ENCODE measurements around the gene CEP43.

CEP43 gene

GRCh38 chr6:166969390-166970002 lies 29.7 kb upstream of the CEP43 start:
- DNase-seq = no peak

DNA sequence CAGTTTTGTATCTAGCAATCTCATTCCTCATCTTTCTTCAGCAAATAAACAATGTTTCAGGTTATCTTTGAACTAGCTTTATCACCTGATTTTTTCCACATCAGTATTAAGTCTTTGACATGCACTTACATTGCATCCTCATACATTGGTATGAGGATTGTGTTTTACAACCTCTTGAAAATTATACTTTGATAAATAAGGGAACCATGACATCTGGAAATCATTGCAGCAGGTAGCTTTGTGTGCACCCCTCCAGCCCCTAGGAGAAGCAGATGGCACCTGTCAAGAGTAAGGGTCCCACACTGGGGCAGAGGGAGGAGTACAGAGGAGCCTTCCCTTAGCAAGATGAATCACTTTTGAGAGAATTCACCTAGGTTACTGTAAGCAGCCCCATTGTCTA lies 29.1 kb upstream of the CEP43 start:
- no peak for DNase-seq

DNA sequence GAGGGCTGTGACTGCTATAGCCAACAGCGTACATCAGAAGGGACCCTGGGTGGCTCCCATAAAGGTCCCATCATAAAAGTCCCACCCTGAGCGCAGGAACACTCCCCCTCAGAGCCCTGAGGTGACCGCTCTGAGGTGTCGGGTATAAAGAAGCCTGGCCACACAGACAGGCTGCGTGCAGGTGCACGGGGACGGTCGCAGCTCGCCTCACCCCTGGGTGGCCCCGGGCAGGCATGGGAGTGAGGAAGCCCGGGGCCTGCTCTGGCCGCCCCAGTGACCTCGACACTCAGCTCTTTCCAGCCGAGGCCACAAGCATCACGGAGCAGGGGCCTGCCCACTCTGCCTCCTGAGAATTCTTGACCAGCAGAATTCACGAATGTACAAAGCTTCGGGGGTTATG lies 28.4 kb upstream of the CEP43 start:
- DNase-seq = no peak

DNA sequence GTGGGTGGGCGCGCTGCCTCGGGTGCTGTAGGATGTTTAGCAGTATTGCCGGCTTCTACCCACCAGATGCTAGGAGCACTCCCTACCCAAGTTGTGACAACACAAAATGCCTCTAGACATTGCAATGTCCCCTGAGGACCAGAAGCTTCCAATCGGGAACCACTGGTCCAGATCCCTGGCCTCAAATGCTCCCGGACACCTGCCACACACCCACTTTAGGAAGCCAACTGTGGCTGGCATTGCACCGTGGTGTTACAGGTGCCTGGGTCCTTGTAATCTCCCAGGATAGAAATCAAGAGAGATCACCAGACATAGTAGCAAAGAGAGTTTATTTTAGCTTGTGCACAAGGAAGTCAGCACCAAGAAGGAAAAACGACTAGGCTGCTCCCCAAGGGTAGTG lies 27.9 kb upstream of the CEP43 start:
- DNase-seq = no peak

DNA sequence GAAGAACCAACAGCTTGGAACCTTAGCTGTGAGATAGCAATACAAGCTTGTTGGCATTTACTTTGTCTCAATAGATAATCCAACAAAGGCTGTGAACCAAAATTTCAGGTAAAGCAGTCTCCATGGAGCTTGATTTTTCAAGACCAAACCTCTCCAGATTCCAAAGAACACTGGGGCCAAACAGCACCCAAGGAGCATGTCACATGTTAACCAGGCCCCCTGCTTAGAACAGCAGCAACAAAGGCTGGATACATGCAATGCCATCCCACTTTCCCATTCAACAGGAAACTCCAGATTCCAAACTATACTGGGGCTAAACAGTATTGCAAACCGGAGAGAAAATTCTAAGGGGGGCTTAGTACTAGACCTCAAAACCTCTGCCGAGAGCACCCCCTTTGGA lies 27.1 kb upstream of the CEP43 start:
- DNase-seq = no peak

- no peak for DNase-seq
These were observed 22.6 kb upstream of the CEP43 start for GRCh38 chr6:166976636-166977035.

- DNase-seq = no peak
These were observed 21.3 kb upstream of the CEP43 start for GRCh38 chr6:166977621-166978525.

- DNase-seq = no peak
These were observed 18.5 kb upstream of the CEP43 start for GRCh38 chr6:166980738-166981137.

DNA sequence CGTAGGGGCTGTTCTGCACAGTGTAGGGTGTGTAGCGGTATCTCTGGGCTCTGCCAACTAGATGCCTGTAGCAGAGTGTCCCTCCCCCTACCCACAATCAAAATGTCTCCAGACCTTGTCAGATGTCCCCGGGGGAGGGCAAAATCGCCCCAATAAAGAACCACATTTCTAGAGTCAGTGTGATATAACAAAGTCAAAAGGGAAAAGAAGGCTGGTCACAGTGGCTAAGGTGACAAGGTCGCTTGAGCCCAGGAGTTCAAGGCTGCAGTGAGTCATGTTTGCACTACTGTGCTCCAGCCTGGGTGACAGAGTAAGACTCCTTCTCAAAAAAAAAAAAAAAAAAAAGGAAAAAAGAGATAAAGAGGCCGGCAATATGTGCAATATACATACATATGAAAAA lies 11.7 kb upstream of the CEP43 start:
- DNase-seq = no peak

DNA sequence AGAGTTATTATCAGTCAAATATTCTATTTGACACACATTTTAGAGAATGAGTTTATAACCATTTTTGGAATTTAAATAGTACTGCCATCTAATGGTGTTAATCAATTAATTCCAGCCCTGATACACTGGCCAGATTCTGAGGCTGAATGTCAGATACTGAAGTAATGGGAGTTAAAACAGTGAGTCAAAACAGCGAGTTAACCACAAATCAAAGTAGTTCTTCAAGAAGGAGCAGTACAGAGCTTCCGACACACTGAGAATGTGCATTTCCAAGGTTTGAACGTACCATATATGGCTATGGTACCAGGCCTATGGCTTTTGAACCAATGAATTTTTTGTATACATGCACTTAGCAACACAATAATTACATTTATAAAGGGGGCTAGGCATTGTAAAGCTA lies 11.3 kb upstream of the CEP43 start:
- DNase-seq = no peak

- DNase-seq = no peak
These were observed 10.5 kb upstream of the CEP43 start for GRCh38 chr6:166988674-166989201.

GRCh38 chr6:166989427-166990032 lies 9.7 kb upstream of the CEP43 start:
- DNase-seq = peak; percentile 30 to 64

- DNase-seq = no peak
These were observed 2.8 kb upstream of the CEP43 start for GRCh38 chr6:166996406-166996805.

DNA sequence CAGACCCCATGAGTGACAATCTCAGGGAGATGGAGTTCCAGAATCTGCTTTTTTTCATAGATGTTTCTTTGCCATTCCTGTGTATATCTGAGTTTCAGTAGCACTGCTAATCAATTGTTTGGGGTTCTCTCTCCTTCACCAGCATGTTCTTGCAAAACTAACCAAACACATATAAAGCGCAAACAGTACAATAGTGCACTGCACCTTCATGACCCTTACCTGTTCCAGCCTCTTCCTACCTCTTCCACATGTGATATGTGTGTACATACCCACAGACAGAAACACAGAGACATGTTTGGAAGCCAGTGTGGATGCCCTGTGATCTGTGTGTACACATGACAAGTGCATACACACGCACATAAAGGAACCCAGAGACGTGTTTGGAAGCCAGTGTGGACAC lies 1.8 kb upstream of the CEP43 start:
- DNase-seq = no peak

DNA sequence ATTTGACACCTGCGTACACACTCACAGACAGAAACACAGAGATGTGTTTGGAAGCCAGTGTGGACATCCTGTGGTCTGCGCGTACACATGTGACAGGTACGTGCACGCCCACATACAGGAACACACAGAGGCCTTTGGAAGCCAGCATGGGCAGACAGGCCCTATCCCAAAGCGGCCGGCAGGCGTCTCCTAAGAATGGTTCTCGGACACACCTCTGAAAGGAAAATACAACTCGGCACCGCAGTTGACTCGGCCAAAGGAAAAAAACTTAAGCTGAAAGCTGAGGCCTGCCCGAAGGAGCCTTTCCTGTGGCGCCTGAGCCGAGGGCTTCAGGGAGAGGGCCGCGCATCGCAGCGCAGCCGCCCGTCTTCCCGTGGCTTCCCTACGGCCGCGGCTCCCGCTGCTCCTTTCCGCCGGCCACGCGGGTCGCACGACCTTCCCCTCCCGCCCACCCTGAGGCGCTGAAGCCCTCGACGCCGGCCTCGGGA lies 1.4 kb upstream of the CEP43 start:
- DNase-seq = peak; percentile 30 to 39

DNA sequence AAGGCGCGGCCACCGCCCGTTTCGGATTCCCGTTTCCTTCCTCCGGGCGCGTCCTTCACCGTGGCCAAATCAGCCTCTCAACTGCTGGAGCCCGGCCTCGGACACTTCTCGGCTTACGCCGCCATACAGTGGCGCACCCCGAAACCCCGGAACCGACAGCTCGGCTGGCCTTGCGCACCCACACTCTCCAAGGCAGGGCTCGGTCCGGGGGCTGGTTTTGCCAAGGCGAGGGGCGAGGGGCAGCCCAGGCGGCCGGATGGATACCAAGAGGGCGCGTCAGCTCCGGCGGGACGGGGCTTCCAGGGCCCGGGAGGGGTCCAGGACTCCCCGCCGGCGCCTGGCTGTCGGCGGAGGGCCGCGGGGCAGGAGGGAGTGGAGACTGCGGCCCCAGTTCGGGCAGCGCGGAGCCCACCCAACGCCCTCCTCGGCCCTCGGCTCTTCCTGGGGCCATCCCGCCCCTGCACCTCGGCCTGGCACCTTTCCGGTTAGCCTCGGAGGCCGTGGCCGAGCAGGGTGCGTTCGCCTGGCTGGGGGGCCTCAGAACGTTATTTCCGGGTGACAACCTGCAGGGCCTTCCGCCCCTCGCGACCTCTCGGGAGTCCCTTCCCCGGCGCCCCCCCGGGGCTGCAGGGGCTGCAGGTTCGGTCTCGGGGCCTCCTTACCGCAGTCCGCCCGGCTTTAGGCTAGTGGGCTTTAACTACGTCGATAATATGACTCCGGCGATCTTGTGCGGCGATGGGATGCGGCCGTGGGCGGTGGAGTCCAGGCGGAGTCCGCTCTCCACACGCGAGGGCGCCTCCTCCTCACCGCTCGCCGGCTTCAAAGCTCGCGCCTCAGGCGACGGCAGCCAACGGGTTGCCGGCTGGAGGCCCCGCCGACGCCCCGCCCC lies 697 bp upstream of the CEP43 start:
- DNase-seq = peak; percentile 8 to 14

GRCh38 chr6:166999884-167000253 lies 672 bp downstream of the CEP43 start:
- DNase-seq = no peak

DNA sequence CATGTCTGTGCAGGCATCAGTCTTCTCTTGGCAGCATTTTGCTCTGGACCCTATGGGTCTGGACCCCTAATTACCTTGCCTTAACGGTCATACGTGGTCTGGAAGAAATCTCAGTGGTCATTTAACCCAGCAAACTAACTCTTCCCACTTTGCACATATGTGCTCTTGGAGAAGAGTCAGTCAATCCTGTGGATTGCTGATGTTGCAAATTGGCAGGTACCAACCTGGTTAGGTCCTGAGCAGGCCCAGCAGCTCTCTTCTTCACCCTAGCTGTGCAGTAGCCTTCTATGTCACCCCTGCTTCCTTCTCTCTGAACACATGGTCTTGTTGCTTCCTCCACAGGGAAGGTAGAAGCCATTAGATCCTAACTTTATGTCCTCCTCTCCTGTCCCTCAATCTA lies 1.6 kb downstream of the CEP43 start:
- DNase-seq = no peak

DNA sequence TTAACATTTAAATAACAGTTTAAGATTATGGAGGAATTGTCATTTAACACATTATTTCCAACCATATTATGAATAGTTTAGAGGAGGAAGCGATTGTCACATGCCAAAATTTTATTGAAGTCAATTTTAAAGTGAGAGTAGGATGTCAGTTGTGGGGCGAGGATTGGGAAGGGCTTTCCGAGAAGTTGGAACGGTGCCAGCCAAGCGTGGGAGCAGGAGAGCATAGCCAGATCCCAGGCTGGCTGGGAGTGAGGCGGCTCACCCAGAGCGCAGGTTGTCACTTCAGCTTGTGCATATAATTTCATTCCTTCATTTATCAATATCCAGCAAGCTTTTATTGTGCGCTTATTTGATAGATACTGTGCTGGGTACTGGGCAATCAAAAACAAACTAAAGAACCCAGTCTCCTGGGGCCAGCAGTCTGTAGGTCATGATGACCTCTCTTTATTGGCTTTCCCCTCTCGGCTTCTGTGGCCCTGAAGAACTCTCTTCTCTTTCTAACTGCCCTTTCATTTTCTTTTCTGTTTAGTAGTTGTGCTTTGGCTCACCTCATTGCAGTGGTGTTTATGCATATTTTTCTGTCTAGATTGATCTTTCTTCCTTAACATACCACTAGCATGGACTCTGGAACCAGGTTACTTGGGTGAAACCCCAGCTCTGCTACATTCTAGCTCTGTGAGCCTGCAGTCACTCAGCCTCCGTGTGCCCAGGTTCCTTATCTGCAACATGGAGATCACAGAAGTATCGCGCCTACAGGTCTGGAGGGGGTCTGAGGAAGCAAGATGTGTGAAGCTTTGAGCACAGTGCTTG lies 6.4 kb downstream of the CEP43 start:
- DNase-seq = no peak

DNA sequence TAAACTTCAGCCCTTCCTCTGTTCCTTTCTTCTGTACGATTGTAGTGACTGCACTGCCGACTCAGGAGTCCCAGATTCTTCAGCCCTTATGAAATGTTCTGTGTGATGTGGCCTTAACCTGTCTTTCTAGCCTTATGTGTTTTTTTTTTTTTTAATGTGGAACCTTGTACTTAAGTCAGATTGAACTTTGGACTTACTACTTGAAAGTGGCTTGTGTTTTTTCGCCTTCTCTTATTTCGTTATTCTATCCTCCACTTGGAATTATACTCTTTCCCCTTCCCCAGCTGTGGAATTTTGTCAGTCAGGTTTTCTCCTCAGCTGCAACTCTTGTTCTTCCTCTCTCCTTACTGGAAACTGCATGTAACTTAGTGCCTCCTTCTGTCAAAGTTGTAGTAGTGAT lies 8.8 kb downstream of the CEP43 start:
- DNase-seq = no peak

DNA sequence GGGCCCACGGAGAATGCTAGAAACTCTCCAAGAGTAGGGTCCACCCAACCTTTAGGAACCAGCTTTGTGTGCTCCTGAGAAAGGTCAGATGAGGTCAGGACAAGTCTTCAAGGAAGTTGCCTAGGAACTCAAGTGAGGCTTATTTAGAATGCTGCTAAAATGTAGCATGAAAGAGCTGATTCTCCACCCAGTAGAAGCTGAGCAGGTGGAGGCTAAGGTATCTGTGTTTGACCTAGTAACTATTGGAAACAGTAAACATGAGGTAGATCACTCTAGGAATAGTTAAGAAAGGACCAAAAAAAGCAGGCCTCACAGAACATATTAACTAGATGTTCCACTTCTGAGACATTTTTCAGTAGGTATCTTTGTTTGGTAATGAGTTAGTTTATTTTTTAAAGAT lies 13.9 kb downstream of the CEP43 start:
- DNase-seq = no peak

DNA sequence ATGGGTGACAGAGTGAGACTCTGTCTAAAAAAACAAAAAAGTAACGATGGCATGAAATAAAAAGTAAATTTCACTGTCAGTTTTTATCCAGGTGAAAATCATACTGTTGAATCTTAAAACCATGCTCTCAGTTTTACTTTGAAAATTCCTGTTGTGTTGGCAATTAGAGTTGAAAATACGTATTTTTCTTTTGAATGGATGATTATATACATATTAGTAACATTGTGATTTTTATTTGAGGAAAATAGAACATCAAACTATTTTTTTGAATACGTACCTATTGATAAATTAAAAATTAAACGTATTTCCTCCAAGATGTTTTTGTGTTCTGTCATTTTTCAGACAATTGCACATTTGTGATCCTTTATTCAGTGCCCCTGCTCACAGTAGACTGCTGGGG lies 14.7 kb downstream of the CEP43 start:
- no peak for DNase-seq

Data from activated CD4-positive, alpha-beta T cell treated with anti-CD3 and anti-CD28 coated beads for 4 hours (primary cell).